ENCODE data around the gene DGKG.

DGKG gene

DNA sequence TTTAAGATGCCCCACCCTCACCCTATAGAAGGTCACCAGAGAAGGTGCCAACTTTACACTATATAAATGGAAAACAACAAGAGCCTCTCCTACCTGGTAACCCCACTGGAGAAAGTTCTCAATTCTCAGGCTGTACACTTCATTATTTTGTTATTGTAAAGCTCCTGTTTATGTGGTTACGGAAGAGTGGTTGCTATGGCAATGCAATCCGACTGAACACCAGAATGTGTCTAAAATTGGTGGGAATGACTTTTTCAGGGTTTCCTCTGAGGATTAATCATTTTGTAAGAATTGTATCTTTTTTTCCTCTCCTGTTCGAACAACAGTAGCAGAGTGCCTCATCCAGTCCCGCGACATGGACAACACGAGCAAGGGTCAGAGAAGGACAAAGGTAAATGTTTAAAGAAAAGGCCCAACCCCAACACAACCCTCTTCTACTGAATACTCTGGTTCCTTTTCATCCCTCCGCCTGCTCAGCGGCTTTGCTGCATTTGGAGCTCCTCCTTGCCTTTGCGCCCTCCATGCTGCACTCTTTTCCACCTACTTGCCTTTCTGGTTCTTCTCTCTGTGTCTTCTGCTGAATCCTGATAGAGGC lies 45.3 kb downstream of the DGKG start:
- DNase-seq, result no peak

- DNase-seq, result no peak
These were observed 46.3 kb downstream of the DGKG start for GRCh38 chr3:186315581-186316354.

DNA sequence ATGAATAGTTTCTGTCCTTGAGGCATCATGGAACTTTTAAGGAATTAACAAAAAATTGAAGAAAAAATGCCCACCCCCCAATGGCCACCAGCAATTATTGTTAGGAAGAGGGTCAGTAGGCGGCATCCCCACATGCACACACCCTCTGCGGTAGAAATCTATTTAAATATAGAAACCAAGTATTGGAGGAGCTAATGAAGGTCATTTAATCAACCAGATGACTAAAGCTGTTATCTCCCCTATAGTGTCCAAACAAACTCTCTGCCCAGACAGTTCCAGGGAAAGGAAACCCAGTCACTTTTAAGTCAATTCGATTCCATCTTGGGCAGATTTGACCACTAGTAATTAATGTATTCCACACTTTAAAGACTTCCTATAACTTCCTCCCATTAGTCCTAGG lies 47.1 kb downstream of the DGKG start:
- DNase-seq, result no peak

DNA sequence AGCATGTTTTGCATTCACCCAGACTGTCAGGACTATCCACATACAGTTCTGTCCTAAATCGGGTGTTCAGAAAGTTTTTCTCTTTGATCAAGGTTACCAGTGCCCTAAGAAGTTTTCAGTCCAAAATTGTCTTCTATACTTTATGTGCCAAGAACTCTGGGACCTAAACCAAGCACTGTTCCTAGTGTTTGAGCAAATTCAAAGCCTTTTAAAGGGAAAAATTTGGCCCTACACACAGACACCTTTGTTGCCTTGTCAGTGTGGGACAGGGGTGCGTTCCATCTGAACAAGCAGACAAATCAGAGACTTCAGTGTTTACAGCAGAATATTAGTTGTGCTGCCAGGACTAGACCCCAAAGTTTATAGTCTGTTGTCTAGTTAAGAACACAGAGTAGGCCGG lies 50.6 kb downstream of the DGKG start:
- no peak for DNase-seq

DNA sequence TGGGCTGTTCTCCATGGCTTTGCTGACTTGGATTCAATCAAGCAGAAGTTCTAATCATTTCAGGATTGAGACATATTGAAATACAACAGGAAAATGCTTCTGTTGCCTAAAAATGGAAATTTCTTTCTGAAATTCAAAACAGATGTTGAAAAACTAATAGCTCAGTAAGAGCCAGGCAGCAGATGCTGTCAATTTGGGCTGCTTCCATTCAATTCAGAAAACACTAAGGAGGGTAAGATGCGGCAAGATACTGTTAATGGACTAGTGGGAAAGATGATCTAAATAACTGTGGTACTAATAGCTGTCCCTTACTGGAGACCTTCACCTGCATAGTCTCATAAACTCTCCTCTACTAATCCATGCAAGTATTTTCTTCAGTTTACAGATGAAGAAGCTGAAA lies 53.5 kb downstream of the DGKG start:
- no peak for DNase-seq

DNA sequence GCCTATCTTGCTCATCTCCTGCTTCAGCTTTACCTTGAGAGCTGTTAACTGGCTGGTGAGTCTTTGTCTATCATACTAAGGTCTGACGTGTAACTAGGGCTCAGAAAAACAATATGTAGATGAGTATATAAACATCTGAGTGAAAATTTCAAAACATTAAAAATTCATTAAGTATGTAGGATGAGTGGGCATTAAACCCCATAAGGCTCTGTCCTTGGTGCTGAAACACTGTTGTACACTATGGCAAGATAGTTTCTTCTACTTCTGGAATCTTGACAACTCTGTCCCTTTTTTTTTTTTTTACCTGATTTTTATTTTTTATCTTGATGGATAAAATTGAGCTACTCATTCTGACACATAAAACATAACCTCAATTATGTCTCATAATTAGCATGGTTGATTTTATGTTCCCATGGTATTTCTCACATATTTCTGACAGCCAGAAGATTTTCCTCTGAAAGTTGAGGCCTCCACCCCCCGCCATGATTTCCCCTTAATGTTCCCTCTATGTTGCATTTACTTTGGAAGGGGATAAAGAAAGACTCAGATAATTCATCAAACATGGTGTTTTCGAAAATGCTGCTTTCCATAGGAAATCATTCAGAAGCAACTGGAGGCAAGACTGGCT lies 54.3 kb downstream of the DGKG start:
- peak; percentile 47 for DNase-seq

GRCh38 chr3:186305286-186305685 lies 56.7 kb downstream of the DGKG start:
- no peak for DNase-seq

GRCh38 chr3:186303965-186304364 lies 58.1 kb downstream of the DGKG start:
- DNase-seq, result no peak

DNA sequence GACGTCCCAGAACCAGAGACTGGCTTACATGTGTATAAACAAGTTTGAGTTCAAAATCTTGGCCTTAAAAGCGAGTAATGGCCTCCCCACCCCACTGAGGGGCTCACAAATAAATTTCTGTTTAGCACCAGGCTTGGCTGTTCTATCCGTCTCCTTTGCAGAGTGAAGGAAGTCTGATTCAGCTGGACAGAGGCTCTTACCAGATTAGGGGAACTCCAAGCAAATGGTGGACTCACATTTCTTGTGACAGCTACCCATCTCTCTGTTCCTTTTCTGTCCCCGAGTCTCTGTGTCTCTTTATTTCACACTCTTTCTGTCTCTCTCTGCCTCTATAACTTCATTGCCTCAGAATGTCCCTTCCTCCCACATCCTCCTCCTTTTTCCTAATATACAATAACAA lies 62.7 kb downstream of the DGKG start:
- peak; percentile 52 for DNase-seq

GRCh38 chr3:186298876-186299275 lies 63.2 kb downstream of the DGKG start:
- DNase-seq, result peak; percentile 75

GRCh38 chr3:186290796-186291195 lies 71.2 kb downstream of the DGKG start:
- DNase-seq, result no peak

DNA sequence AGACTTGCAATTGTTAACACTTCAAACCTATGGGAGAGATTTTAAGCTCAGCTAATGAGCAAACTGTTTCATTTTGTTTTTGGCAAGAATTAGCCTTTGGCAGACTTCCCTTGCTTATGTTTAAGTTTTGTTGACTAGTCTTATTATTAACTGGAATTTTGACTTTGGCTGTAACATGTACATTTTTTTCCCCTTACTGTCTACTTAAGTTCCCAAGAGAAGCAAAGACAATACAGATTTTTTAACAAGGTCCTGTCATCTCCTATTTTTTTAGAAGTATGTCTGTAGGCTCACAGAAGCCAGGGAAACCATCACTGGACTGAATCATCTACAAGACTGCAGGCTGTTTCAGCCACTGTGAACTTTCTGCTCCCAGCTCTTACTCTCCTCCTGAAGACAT lies 74.3 kb downstream of the DGKG start:
- DNase-seq, result no peak

DNA sequence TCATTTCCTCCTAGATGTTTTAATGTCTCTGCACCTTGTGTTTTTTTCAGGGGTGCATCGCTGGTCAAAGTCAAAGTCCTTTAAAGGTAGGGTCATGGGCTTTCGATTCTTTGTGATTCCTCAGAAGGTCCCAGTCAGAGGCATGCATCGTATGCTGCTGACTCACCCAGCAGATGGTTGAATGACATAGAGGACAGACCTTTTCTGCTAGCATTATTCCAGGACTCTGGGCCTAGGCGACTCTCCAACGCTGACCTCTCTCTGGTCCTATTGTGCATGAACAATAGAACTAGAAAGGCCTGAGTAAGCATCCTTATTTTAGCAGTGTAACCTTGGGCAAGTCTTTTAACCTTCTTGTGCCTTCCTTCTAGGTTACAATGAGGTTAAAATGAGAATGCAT lies 75.9 kb downstream of the DGKG start:
- no peak for DNase-seq

- no peak for DNase-seq
These were observed 77.4 kb downstream of the DGKG start for GRCh38 chr3:186284661-186285060.

DNA sequence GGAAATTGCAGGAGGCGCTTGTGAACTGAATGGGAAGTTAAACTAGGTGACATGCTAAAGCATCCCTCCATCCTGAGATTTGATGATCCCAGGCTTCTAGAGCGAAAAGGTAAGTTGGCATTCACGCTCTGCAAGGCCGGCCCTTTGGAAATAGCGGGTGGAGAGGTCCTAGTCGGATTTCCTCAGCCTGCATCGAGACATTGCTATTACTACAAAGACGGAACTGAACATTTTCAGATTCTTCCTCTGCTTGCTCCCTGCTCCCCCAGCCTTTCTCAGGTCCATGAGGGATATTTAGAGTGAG lies 77.7 kb downstream of the DGKG start:
- no peak for DNase-seq

GRCh38 chr3:186283651-186284348 lies 78.2 kb downstream of the DGKG start:
- DNase-seq, result peak; percentile 53

DNA sequence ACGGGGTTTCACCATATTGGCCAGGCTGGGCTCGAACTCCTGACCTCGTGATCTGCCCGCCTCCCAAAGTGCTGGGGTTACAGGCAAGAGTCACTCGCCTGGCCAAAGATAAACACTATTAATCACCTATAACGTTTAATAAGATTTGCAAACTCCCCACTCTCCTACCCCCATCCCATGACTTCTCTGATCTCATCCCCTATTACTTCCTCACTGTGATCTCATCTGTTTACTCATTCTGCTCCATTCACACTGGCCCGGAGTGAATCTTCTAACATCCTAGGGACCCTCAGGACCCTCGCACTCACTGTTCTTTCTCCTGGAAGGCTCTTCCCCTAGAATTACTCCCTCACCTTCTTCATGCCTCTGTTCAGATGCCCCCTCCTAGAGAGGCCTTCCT lies 78.9 kb downstream of the DGKG start:
- peak; percentile 46 for DNase-seq

DNA sequence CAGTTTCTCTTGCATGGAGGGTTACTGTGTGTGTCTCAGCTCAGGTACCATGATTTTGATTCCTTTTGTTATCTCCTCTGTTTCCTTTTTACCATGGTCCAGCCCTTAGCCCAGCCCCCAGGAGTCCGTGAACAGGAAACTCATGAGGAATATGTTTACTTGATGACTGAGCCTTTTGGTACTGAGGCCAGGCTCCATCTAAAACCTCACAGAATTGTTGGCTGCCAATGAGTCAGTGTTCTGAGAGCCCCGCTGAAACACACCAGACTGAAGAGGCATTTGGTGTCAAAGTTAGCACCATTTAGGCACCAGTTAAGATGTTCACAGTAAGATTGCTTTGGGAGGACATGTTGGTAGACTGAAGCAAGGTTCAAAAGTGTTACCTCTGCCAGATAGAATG lies 80.9 kb downstream of the DGKG start:
- no peak for DNase-seq

DNA sequence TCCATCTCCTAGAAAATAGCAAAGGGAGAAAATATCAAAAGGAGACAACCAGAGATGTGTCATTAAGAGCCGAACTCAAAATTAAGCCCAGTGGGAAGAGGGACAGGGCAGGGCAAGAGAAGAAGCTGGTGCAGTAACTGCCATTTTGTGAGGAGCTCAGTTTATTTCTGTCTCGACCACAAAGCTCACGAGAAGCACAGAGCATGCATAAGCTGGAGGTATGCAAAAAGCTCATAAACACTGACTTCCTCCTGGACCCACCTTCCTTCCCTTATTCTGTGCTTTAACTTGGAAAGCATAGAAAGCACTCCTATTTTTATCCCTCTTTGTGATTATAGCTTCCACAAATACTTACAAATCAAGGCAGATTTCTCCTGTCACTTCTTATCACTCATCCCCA lies 81.3 kb downstream of the DGKG start:
- no peak for DNase-seq

DNA sequence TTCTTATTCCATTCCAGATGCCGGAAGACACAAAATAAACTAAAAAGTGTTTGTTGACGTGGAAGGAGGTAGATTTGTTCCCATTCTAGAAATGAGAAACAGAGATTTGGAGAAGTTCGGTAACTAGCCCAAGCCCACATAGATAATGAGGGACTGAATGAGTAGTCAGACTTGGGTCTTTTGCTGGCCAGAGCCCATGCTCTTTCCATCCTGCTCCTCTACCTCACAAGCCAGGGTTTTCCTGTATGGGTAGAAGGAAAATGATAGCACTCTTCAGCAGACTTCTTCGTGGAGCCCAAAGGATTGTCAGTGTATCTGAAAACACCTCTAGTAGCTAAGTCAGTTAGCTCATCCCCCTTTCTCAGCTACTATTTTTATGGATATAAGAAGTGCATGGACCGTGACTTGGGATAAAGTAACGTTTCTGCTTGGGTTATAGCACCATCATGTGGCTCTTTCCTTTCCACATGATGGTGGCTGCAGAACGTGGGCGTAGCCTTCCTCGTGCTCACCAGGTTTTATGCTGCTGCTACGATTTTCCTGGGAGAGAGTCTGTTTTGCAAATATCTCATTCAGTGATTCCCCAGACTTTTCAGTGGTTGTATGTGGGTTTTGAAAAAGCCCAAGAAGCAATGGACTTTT lies 84.6 kb downstream of the DGKG start:
- DNase-seq, result no peak

DNA sequence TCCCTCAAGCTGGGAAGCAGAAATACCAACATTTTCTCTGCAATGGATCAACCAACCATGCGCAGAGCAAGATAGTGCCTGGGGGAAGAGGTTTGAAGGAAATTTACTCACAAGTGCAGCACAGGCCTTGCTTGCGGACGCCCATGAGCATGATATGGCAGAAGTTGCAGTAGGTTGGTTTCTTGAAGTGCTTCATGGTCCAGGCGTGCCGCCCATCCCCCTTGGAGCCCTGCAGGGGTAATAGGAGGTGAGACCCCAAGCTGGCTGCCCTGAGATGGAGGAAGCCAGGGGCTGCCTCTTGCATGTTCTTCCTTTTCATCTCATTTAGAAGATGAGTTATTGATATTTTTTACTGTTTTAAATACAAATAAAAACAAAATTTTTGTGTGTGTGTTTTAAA lies 86.6 kb downstream of the DGKG start:
- DNase-seq, result no peak

GRCh38 chr3:186273586-186273985 lies 88.4 kb downstream of the DGKG start:
- DNase-seq, result no peak

DNA sequence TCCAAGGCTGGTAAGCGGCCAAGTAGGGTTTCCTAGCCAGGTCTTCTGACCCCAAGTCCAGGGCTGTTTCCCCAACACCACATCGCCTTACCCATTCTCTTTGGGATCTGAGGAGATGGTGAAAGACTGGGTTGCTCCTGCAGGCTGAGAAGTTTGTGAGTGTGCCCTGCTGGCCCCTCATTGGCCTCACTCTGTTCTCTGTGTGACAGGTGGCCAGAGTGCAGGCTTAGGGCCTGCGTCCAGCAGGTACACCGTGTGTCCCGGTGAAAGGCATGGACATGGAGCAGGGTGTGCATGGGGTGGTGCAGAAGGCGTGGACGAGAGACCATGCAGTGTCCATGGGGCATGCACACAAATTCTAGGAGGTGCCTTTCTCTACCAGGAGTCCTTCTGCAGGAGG lies 91.3 kb downstream of the DGKG start:
- DNase-seq, result no peak
